ENCODE results near the gene NEDD1.

The NEDD1 gene, protein sequence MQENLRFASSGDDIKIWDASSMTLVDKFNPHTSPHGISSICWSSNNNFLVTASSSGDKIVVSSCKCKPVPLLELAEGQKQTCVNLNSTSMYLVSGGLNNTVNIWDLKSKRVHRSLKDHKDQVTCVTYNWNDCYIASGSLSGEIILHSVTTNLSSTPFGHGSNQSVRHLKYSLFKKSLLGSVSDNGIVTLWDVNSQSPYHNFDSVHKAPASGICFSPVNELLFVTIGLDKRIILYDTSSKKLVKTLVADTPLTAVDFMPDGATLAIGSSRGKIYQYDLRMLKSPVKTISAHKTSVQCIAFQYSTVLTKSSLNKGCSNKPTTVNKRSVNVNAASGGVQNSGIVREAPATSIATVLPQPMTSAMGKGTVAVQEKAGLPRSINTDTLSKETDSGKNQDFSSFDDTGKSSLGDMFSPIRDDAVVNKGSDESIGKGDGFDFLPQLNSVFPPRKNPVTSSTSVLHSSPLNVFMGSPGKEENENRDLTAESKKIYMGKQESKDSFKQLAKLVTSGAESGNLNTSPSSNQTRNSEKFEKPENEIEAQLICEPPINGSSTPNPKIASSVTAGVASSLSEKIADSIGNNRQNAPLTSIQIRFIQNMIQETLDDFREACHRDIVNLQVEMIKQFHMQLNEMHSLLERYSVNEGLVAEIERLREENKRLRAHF

DNA sequence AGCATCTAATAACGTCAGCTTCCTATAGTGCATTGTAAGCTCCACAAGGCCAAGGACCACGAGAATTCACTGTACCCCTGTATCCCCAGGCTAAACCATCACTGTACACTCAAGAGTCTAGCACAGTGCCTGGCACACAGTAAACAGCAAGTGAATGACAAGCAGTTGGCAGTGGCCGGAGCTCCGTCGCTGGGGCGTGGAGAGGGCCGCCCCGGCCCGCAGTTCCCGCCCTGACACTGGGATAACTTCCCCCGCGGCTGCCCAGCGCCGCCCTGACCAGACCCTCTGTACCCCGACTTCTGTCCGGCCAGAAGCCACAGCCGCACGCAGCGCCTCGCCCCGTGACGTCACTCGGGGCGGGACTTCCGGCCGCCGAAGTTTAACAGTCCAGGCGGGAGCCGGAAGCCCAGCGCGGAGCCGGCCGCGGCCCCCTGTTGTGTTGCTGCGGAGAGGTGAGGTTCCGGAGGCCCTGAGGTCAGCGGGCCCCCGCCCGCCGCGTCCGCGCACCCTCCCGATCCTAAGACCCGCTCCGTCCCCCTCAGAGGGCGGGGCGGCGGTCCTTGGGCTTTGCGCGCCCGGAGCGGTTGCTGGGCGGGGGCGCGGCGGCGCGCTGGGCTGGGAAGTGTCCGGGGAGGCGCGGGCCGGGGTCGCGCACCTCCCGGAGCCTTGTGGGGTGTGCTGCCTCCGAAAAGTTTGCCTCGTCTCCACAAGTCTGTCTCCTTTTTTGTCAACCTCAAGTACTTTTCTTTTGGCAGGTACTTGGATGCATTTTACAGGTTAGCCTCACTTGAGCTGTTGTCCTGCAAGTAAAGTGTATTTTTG lies at the start of gene NEDD1:
Gene NEDD1 (plus strand): TSS at position 409 of the 822 bp plus-strand sequence. CDS start 2,503 bp downstream, outside the sequence.
- DNase-seq: peak; percentile 46 to 74 (median 64)

DNA sequence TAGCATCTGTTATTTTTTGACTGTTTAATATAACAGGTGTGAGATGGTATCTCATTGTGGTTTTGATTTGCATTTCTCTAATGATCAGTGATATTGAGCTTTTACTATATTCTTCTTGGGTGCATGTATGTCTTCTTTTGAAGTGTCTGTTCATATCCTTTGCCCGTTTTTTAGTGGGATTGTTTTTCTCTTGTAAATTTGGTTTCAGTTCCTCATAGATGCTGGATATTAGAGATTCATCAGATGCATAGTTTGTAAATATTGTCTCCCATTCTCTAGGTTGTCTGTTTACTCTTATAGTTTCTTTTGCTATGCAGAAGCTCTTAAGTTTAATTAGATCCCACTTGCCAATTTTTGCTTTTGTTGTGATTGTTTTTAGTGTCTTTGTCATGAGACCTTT lies 48.9 kb upstream of the NEDD1 start:
- no peak for DNase-seq

GRCh38 chr12:96861656-96862055 lies 45.4 kb upstream of the NEDD1 start:
- no peak for DNase-seq

GRCh38 chr12:96862326-96862725 lies 44.7 kb upstream of the NEDD1 start:
- no peak for DNase-seq

- DNase-seq: no peak
Observed at GRCh38 chr12:96864335-96864734, 42.7 kb upstream of the NEDD1 start.

- DNase-seq: no peak
Observed at GRCh38 chr12:96866801-96867590, 40.1 kb upstream of the NEDD1 start.

- DNase-seq: no peak
Observed at GRCh38 chr12:96870946-96871345, 36.1 kb upstream of the NEDD1 start.

GRCh38 chr12:96872961-96873360 lies 34.1 kb upstream of the NEDD1 start:
- no peak for DNase-seq

DNA sequence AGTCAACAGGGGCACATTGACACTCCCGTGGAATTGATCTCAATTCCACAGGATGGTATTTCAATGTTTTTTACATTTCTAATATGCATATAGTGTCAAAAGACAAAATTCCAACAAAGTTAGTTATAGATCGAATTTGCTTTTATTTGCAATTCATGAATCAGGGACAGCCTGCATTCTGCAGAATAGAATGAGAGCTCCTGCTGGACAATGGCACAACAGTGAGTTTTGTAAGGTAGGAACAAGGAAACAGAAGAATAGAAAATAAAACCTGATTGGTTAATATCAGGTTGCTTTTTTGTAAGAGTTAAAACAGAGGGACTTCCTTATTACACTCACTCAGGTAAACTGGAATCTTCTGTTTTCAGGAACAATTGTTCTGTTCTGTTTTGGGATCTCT lies 32.8 kb upstream of the NEDD1 start:
- no peak for DNase-seq

DNA sequence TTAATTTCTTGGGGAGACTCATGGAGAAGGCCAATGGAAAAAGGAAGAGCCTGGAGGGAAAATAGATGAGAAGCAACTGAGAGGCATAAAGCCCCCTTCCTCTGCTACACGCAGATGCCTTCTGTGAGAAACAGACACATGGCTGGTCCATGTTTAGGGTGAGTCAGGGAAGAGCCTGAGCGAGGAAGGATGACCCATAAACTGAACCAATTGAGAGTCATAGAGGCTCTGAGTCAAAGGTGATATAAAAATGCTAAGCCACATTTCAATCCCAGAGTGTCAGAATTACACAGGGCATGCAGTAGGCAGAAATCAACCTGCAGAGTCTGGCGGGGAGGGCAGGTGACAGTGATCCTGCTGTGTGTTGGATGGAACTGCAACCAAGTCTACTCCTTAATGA lies 30.1 kb upstream of the NEDD1 start:
- DNase-seq: no peak

- no peak for DNase-seq
Observed at GRCh38 chr12:96878704-96879103, 28.4 kb upstream of the NEDD1 start.

DNA sequence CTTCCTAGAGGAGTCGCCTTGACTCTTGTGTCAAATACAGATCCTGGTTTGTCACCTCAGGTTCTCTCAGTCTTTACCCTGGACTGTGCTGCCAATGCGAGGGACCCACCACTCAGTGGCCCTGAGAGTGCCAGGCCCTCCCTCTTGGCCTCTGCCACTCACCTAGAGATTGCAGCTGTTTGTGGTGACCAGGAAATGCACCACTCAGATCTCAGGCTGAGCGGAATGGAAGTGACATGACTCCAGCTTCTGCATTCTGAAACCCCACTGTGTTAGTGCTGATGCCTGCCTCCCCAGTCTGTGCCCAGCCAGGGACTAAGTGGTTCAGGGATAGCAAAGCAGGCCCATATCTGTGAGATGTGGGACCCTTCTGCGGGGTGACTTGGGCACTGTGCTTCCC lies 27.8 kb upstream of the NEDD1 start:
- DNase-seq: no peak

DNA sequence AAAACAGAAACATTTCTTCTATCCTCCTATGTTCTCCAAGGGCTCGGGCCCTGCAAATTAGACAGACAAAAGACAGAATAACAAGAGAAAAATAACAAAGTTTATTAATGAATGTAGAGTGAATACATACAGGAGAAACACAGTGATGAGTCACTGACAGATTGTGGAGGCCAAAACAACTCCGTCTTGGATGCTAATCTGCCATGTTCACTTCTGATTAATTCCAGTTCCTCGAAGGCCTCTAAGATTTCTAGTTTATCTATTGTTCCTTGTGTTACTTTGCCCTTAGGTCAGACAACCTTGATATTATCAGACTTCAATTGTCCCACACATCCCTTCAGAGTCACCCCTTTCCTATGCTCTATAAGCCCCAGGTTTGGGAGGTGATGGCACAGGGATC lies 26.8 kb upstream of the NEDD1 start:
- no peak for DNase-seq

DNA sequence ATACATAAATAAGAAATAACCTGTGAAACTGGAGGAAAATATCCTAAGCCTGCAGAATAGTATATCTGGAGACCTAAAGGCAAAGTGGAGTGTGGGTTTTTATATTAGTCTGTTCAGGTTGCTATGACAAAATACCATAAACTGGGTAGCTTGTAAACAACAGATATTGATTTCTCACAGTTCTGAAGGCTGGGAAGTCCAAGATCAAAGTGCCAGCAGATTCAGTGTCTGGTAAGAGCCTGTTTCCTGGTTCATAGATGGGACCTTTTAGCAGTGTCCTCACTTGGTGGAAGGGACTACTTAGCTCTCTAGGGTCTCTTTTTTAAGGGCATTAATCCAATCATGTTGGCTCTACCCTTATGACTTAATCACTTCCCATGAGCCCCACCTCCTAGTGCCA lies 25.4 kb upstream of the NEDD1 start:
- DNase-seq: no peak

DNA sequence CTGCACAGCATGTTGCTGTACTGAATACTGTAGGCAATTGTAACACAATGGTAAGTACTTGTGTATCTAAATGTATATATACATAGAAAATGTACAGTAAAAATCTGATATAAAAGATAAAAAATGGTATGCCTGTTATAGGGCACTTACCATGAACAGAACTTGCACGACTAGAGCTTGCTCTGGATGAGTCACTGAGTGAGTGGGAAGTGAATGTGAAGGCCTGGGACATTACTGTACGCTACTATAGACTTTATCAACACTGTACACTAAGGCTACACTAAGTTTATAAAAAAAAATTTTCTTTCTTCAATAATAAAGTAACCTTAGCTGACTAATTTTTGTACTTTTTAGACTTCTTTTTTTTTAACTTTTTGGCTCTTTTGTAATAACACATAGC lies 24.2 kb upstream of the NEDD1 start:
- DNase-seq: no peak

DNA sequence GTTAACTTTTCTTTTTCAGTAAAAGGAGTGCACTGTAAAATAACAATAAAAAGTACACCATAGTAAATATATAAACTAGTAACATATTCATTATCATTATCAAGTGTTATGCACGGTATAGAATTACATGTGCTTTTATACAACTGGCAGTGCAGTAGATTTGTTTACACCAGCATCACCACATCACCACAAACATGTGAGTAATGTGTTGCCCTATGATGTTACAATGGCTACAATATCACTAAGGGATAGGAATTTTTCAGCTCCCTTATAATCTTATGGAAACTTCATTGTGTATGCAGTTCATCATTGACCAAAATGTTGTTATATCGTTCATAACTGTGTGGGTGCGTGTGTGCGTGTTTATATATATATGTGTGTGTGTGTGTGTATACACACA lies 23.5 kb upstream of the NEDD1 start:
- no peak for DNase-seq

DNA sequence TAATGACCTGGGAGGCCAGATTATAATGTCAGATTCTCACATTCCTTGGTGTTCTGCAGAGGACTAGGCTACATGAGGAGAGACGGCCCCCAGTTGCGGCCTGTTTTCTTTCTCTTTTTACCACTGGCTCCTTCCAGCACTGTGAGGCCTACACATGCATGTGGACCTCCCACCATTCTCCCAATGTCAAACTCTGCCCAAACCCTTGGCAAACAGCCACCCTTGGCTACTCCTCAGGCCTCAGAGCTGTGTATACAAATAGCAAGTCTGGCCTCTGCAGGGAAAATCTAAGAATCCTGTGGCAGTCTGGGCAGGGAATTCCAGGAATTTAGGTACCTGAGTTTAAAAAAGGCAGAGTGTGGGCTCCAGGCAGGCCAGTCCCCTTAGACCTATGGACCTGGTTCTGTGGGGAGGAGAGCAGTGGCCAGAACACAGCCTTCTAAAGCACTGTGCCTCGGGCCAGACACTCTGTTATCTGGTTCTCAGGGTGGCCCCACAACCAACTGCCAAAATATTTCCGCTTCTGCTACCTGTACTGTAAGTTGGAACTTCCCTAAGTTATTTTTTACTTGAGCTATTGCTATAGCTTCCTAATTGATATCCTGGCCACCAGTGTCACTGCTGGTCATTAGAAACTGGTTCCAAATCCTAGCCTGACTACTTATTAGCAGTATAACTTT lies 19.9 kb upstream of the NEDD1 start:
- no peak for DNase-seq

DNA sequence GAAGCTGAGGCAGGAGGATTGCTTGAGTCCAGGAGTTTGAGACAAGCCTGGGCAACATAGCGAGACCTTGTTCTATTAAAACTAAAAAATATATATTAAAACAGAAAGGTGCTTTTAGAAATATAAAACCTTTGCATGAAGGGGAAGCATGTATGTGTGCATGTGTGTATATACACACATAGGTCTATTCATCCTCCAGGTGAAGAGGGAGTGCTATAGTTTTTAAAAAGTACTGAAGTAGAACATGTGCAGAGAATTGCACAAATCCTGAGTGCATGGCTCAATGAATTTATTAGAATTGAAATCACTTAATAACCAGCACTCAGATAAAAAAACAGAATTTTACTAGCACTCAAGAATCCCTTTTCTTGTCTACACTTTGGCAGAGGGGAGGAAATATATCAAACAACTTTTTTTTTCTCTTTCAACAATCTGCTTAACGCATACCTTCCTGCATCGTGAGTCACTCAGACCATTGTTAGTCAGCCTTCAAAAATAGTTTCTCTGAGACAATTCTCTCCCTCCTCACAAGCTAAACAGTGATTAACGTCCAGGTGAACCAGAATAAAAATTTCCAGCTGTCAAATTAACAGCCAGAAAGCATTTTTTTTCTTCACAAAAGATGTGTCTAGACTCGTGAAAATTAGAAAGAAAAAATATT lies 17.7 kb upstream of the NEDD1 start:
- no peak for DNase-seq

GRCh38 chr12:96890331-96890730 lies 16.7 kb upstream of the NEDD1 start:
- no peak for DNase-seq

DNA sequence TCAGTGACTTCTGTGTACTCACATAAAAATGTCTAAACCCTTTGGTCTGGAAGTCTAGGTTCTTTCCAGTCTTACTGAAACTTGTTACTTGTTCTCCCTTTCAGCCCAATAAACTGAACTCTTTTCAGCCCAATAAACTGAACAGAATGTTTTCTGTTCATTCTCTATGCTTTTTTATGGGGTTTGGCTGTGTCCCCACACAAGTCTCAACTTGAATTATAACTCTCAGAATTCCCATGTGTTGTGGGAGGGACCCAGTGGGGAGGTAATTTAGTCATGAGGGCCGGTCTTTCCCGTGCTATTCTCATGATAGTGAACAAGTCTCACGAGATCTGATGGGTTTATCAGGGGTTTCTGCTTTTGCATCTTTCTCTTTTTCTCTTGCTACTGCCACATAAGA lies 15.0 kb upstream of the NEDD1 start:
- no peak for DNase-seq

DNA sequence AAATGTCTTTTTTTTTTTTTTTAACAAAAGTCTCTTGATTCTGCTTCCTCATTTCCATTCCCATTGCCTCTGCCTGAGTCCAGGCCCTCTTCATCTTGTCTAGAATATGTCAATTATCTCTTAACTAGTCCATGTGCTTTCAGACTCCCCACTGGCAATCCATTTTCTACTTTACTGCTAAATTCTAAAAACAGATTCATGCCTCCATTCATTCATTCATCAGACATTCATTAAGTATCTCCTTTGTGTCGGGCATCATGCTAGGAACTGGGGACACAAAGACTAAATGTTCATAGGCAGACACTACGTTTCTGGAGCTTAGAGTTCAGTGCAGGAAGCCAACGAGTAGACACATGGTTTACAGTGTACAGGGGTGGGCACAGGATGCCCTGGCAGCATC lies 9.6 kb upstream of the NEDD1 start:
- no peak for DNase-seq

DNA sequence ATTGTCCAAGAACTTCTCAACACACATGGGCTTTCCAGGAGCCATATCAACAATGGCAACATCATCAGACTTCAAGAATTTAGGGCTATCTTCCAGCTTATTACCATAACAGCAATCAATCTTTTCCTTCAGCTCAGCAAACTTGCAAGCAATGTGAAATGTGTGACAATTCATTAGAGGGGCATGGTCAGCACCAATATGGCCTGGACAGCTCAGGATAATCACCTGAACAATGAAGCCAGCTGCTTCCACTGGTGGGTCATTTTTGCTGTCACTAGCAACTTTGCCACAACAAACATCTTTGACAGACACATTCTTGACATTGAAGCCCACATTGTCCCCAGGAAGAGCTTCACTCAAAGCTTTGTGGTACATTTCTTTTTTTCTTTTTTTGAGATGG lies 5.9 kb upstream of the NEDD1 start:
- DNase-seq: no peak
